Adrenal gland (tissue), 12 donors: ENCODE measurements around the gene RIMBP2. TPM values are rescaled to one million over a fixed set of nuclear protein-coding genes. Genes with fewer than 3 reads are reported as not detected.

Experiments
- DNase-seq, 7 donors: peaks; one replicate each; pipeline ENCODE4 v3.0.0-alpha.2; 2019 to 2020
- H3K27ac ChIP-seq, 5 donors: fragments of 200-600 bp; sonication (generic) in 4 of 5; 1 replicate in 3 of 5; 2 replicates in 2 of 5; pipeline versions ENCODE4 v1.5.1 to v1.8.0; 2016 to 2020; ENCODE audit warnings: mild to moderate bottlenecking in 1 of 5
- H3K27me3 ChIP-seq: fragments of 200-600 bp; 2 replicates; pipeline ENCODE4 v1.8.0; 2021
- H3K36me3 ChIP-seq, 2 donors: fragments of 200-600 bp; replicated peaks in 1 of 2; 1 replicate in 1 of 2; 2 replicates in 1 of 2; pipeline versions ENCODE4 v1.5.1 to v1.8.0; 2018 to 2022
- H3K4me1 ChIP-seq, 2 donors: fragments of 200-600 bp; replicated peaks in 1 of 2; 1 replicate in 1 of 2; 2 replicates in 1 of 2; pipeline versions ENCODE4 v1.5.1 to v1.8.0; 2018 to 2021
- H3K4me3 ChIP-seq, 4 donors: fragments of 200-600 bp; sonication (generic) in 3 of 4; one replicate each; pipeline ENCODE4 v1.5.1; 2016 to 2018
- H3K9me3 ChIP-seq, 3 donors: fragments of 200-600 bp; sonication (generic) in 1 of 3; replicated peaks in 1 of 3; 1 replicate in 2 of 3; 2 replicates in 1 of 3; pipeline versions ENCODE4 v1.5.1 to v1.8.0; 2016 to 2021
- POLR2A ChIP-seq, 2 donors: fragments of 450-650 bp; IDR thresholded peaks; one replicate each; pipeline ENCODE4 v1.6.1; 2017; ENCODE audit warnings: antibody characterized with exemption in 2 of 2, mild to moderate bottlenecking in 2 of 2, moderate library complexity in 1 of 2
- WGBS, 4 donors: extraction: QIAGEN DNeasy Blood & Tissue Kit in 2 of 4; methylation state at CpG; one replicate each; pipeline versions ENCODE4 v1.1.5 to v1.1.7; 2013 to 2017; 5-methylcytosine and 5-hydroxymethylcytosine counted together
- intact Hi-C, 2 donors: fragments of 100-400 bp; cut with DNase I; formaldehyde crosslinking; loops; one replicate each; pipeline versions ENCODE4 v1.14.1 to v1.15.0; 2022 to 2023
- polyA plus RNA-seq, 3 donors: library from polyadenylated mRNA; stranded (reverse); fragments of 200-250 nt in 2 of 3; fragments of 350-450 nt in 1 of 3; fragmentation: Illumina TruSeq in 1 of 3; extraction: RNeasy Lipid Tissue Mini Kit (QIAGEN cat#74804) in 1 of 3; gene quantifications; one replicate each; pipeline ENCODE4 v1.2.3, GENCODE V29; 2013 to 2014
- total RNA-seq, 9 donors: library from RNA; depleted of rRNA in 4 of 9; stranded (reverse); fragments of >200 nt in 4 of 9; fragments of 120-200 nt in 1 of 9; fragmentation: NEBNext Ultra II Directional in 1 of 9; extraction: Animal tissue kit (Norgen Biotek cat#: 25700) in 1 of 9; gene quantifications; one replicate each; pipeline versions ENCODE4 v1.1.0 to v1.2.4, GENCODE V29; 2013 to 2023
- TF ChIP-seq, protein P1 (sequence below), 6 experiments: fragments of 450-650 bp in 4 of 6; fragments of 200-600 bp in 2 of 6; sonication (generic) in 1 of 6; IDR thresholded peaks; 1 replicate in 5 of 6; 2 replicates in 1 of 6; pipeline versions ENCODE4 v1.5.1 to v1.8.0; 2016 to 2021; ENCODE audit warnings: antibody characterized with exemption in 6 of 6, mild to moderate bottlenecking in 2 of 6, moderate library complexity in 1 of 6
- donor health status: healthy with polysubstance abuse.
- donor health status: Bipolar disorder and iron deficiency.
- donor health status: DM: yes; HTN: yes; CAD: no.
- donor health status: DM: no; HTN: no; CAD: no.
- donor health status: DM: no; HTN: no; CAD: no.
- donor health status: DM: yes; HTN: yes; CAD: no.

The RIMBP2 gene
- total and polyA plus RNA-seq, 12 donors: 0.18 to 23.9 (median 6.3) TPM; not detected in 2

DNA sequence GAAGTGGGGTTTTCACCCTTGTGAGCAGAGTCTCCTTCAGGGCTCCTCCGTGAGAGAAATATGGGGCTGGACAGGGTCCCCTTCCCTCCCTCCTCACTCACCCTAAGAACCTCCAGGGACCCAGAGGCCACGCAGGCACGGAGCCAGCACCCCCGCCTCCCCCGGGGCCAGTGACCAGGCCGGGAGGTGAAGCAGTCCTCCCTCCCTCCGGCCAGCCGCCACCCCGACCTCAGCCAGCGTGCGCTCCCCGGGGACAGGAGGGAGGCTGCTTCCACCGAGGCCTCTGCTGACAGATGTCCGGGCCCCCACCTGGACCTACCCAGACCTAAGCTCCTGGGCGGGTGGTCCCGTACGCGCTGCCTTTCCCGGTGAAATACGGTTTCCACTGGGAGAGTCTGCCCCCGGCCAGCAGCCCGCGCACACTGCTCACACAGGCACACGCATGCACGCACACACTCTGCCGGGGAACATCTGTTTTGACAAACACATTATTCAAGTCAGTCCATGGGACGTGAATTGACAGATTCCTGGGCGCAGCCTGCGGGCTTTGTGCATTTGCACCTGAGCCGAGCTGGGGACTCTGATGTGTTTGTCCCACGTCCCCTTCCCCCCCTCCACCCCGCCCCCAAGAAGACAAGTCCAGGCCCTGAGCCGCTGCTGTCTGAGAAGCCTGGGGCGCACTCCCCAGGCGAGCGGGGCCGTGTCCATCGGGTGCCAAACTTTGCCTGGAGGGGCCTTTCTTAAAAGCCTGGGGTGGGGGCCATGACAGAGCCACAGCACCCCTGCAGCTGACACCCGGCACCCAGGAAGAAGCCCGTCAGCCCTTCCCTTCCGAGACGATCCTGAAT is 725 bp downstream of the RIMBP2 start:
- TF ChIP-seq, protein P1, sequence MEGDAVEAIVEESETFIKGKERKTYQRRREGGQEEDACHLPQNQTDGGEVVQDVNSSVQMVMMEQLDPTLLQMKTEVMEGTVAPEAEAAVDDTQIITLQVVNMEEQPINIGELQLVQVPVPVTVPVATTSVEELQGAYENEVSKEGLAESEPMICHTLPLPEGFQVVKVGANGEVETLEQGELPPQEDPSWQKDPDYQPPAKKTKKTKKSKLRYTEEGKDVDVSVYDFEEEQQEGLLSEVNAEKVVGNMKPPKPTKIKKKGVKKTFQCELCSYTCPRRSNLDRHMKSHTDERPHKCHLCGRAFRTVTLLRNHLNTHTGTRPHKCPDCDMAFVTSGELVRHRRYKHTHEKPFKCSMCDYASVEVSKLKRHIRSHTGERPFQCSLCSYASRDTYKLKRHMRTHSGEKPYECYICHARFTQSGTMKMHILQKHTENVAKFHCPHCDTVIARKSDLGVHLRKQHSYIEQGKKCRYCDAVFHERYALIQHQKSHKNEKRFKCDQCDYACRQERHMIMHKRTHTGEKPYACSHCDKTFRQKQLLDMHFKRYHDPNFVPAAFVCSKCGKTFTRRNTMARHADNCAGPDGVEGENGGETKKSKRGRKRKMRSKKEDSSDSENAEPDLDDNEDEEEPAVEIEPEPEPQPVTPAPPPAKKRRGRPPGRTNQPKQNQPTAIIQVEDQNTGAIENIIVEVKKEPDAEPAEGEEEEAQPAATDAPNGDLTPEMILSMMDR (IDR thresholded peaks at IDR 0.05): no peak
- TF ChIP-seq POLR2A (IDR thresholded peaks at IDR 0.05): no peak
- Histone ChIP-seq H3K36me3 (no peaks in the 10 kb centered on the region), H3K4me1 (peaks cover 0 to 4% of the 10 kb centered on the region in 2 donors), H3K27me3 (peaks cover 15% of the 10 kb centered on the region), H3K4me3 (peak overlapping the region in 1 of 4 donors; percentile 22), H3K9me3 (no peaks in the 10 kb centered on the region), H3K27ac (peak overlapping the region in 1 of 5 donors; percentile 44)
- WGBS, 4 donors: 0 to 9% (median 4%) methylated on average over 1 to 42 of the region's 42 CpGs
- intact Hi-C loops: no loop called here
- DNase-seq: peak in 1 of 7 donors; percentile 58

DNA sequence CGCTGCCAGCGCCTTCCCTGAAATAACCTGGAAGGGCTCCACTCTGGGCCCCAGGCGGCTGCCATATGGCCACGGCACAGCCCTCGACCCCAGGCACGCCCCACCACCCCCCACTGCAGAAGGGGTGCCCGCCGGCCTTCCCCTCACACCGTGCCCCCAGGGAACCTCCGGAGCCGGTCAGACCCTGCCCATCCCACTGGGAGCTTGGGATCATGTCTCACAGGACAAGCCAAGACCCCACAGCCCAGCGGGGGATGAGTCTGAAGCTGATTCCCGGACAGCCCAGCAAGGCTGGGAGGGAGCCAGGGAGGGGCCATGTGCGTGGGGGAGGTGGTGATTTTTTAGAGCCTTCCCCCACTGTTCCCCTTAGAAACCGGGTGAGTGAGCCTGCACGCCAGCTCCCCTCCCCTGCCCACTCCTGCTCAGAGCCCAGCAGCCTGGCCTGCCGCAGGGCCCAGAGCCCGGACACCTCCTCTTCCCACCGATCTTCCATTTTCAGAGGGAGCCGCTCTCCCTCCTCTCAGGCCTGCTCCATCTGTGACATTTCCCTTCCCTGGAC is 1.4 kb downstream of the RIMBP2 start:
- TF ChIP-seq, protein P1 (IDR thresholded peaks at IDR 0.05): no peak
- TF ChIP-seq POLR2A (IDR thresholded peaks at IDR 0.05): no peak
- WGBS, 4 donors: 4 to 9% (median 7%) methylated on average over 9 to 20 of the region's 20 CpGs
- Histone ChIP-seq H3K4me1 (peaks cover 0 to 4% of the 10 kb centered on the region in 2 donors), H3K36me3 (no peaks in the 10 kb centered on the region), H3K9me3 (no peaks in the 10 kb centered on the region), H3K4me3 (peak overlapping the region in 1 of 4 donors; percentile 22), H3K27ac (peak overlapping the region in 1 of 5 donors; percentile 44), H3K27me3 (peaks cover 15% of the 10 kb centered on the region)
- intact Hi-C loops: no loop called here
- DNase-seq: peak in 1 of 7 donors; percentile 52

GRCh38 chr12:130714091-130714590 is 2.0 kb downstream of the RIMBP2 start:
- Histone ChIP-seq H3K27me3 (peaks cover 15% of the 10 kb centered on the region), H3K36me3 (no peaks in the 10 kb centered on the region), H3K27ac (peak overlapping the region in 1 of 5 donors; percentile 44), H3K4me3 (peak overlapping the region in 1 of 4 donors; percentile 22), H3K4me1 (peaks cover 0 to 4% of the 10 kb centered on the region in 2 donors), H3K9me3 (no peaks in the 10 kb centered on the region)
- 0 to 11% (median 3%) methylated on average over 3 to 20 of the region's 20 CpGs for WGBS, 4 donors
- intact Hi-C loops: no loop called here
- peak in 1 of 7 donors; percentile 48 for DNase-seq
- TF ChIP-seq POLR2A (IDR thresholded peaks at IDR 0.05): no peak
- TF ChIP-seq, protein P1 (IDR thresholded peaks at IDR 0.05): no peak

GRCh38 chr12:130713581-130713991 is 2.5 kb downstream of the RIMBP2 start:
- H3K27ac ChIP-seq: peak overlapping the region in 1 of 5 donors; percentile 44
- 15 to 32% (median 22%) methylated on average over 13 to 18 of the region's 18 CpGs for WGBS, 4 donors

More at GRCh38 chr12:130713581-130713991, 2.5 kb downstream of the RIMBP2 start:
- peaks cover 0 to 4% of the 10 kb centered on the region in 2 donors for H3K4me1 ChIP-seq
- TF ChIP-seq, protein P1 (IDR thresholded peaks at IDR 0.05): no peak
- no peak for TF ChIP-seq POLR2A (IDR thresholded peaks at IDR 0.05)
- no peaks in the 10 kb centered on the region for H3K9me3 ChIP-seq
- peaks cover 15% of the 10 kb centered on the region for H3K27me3 ChIP-seq
- DNase-seq: peak in 2 of 7 donors; percentile 4 to 63
- H3K36me3 ChIP-seq: no peaks in the 10 kb centered on the region
- no peak overlapping the region for H3K4me3 ChIP-seq
- intact Hi-C loops: no loop called here
